Keratinocyte (primary cell): Measurements from ENCODE around the gene LGALS9B. TPM values are rescaled to one million over a fixed set of nuclear protein-coding genes. Genes with fewer than 3 reads are reported as not detected.
"Not testable (repeated sequence)": the region's sequence is repeated elsewhere in the genome, so short reads cannot be mapped to it uniquely, and the experiment has no call there.

Source experiments
- DNase-seq: peaks from one replicate; pipeline ENCODE4 v3.0.0-alpha.2; 2011; ENCODE audit warnings: low read depth, missing footprints, low spot score
- FAIRE-seq: peaks from 2 replicates; lab custom pipeline; 2011; peaks lifted over from hg19 to GRCh38; lab: Jason Lieb, UNC
- H2AFZ ChIP-seq: 2 replicates; pipeline ENCODE4 v1.6.0; 2012; ENCODE audit warnings: low read length, control low read depth, inconsistent platforms; ENCODE audit not compliant: control insufficient read depth
- H3K27ac ChIP-seq: 2 replicates; pipeline ENCODE4 v1.5.1; 2011; ENCODE audit warnings: low read length; ENCODE audit not compliant: control insufficient read depth, insufficient read depth
- H3K27me3 ChIP-seq: 3 replicates; pipeline ENCODE4 v1.6.0; 2011; ENCODE audit warnings: low read length; ENCODE audit not compliant: control insufficient read depth, insufficient read depth; ENCODE audit errors: extremely low read depth
- H3K36me3 ChIP-seq, 2 experiments: 2 replicates in 1 of 2; 3 replicates in 1 of 2; pipeline ENCODE4 v1.5.1; 2011; ENCODE audit warnings: low read length in 2 of 2, mild to moderate bottlenecking in 1 of 2; ENCODE audit not compliant: control insufficient read depth in 2 of 2, insufficient read depth in 2 of 2; ENCODE audit errors: extremely low read depth in 1 of 2
- H3K4me1 ChIP-seq: 3 replicates; pipeline ENCODE4 v1.5.1; 2011; ENCODE audit warnings: low read length; ENCODE audit not compliant: control insufficient read depth, insufficient read depth; ENCODE audit errors: extremely low read depth
- H3K4me2 ChIP-seq: 3 replicates; pipeline ENCODE4 v1.6.0; 2011; ENCODE audit warnings: low read depth, low read length; ENCODE audit not compliant: control insufficient read depth, insufficient read depth; ENCODE audit errors: extremely low read depth
- H3K4me3 ChIP-seq, 3 experiments: fragments of 200-600 bp in 1 of 3; sonication (generic) in 1 of 3; 2 replicates in 2 of 3; 3 replicates in 1 of 3; pipeline ENCODE4 v1.5.1; 2011 to 2016; ENCODE audit warnings: low read length in 3 of 3, mild to moderate bottlenecking in 3 of 3, control low read depth in 2 of 3, inconsistent platforms in 1 of 3, low read depth in 1 of 3, mixed read lengths in 1 of 3, mixed run types in 1 of 3, moderate library complexity in 1 of 3; ENCODE audit not compliant: control insufficient read depth in 2 of 3, insufficient read depth in 2 of 3; ENCODE audit errors: extremely low read depth in 1 of 3
- H3K79me2 ChIP-seq: 2 replicates; pipeline ENCODE4 v1.6.0; 2012; ENCODE audit warnings: low read length; ENCODE audit not compliant: control insufficient read depth, insufficient read depth
- H3K9ac ChIP-seq: 3 replicates; pipeline ENCODE4 v1.6.0; 2011; ENCODE audit warnings: low read length; ENCODE audit not compliant: control insufficient read depth, insufficient read depth; ENCODE audit errors: extremely low read depth
- H3K9me1 ChIP-seq: 3 replicates; pipeline ENCODE4 v1.6.0; 2011; ENCODE audit warnings: low read length; ENCODE audit not compliant: control insufficient read depth, insufficient read depth; ENCODE audit errors: extremely low read depth
- H3K9me3 ChIP-seq: 2 replicates; pipeline ENCODE4 v1.5.1; 2012; ENCODE audit warnings: low read depth, low read length; ENCODE audit not compliant: control insufficient read depth
- H4K20me1 ChIP-seq: 3 replicates; pipeline ENCODE4 v1.6.0; 2011; ENCODE audit warnings: low read length; ENCODE audit not compliant: control insufficient read depth, insufficient read depth; ENCODE audit errors: extremely low read depth
- dilution Hi-C: fragments of 300-500 bp; cut with MboI; formaldehyde crosslinking; loops from one replicate; pipeline ENCODE4 v1.7.0; 2020; ENCODE audit warnings: low sequenced_read_pairs; ENCODE audit not compliant: extremely low pct_ligation_motif_present
- polyA plus RNA-seq, 5 experiments: library from polyadenylated mRNA; depleted of rRNA in 3 of 5; stranded (reverse) in 3 of 5; stranded (forward) in 1 of 5; unstranded in 1 of 5; fragments of >200 nt; gene quantifications; 1 replicate in 1 of 5; 2 replicates in 3 of 5; 3 replicates in 1 of 5; pipeline versions ENCODE4 v1.2.1 to v1.2.3, GENCODE V29; 2011 to 2012; ENCODE audit warnings: missing spikeins in 2 of 5, low read depth in 1 of 5, low replicate concordance in 1 of 5

Gene LGALS9B
- polyA plus RNA-seq, 1 donor (not counting 4 experiments of a cell fraction or from before 2014, with no cell fraction given): 8.5 TPM

DNA sequence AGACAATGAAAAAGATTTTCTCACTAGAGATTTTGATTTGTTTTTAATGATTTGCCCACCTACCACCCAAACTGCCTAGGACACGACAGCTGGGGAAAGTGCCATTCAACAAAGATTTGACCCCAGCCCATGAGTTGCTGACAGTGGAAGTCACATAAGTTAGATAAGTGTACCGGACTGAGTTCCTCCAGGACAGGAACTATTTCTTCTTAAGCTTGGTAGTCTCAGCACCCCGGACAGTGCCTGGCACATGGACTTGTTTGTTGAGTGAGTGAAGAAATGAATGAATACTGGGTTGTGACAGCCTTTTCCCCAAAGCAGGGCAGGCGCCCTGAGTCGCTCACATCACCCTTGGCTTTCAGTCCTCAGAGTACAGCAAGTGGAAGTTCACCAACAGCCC, 26.7 kb downstream of the LGALS9B start:
- H3K4me2 ChIP-seq, H3K4me3 ChIP-seq, FAIRE-seq, H3K27me3 ChIP-seq, H3K9me1 ChIP-seq, H3K9me3 ChIP-seq, H3K27ac ChIP-seq, DNase-seq, dilution Hi-C loops, H3K9ac ChIP-seq, H3K36me3 ChIP-seq, H2AFZ ChIP-seq, H4K20me1 ChIP-seq, H3K79me2 ChIP-seq, H3K4me1 ChIP-seq: not testable (repeated sequence)

GRCh38 chr17:20435166-20435565, 32.2 kb downstream of the LGALS9B start:
- DNase-seq, H3K4me3 ChIP-seq, H3K27me3 ChIP-seq, FAIRE-seq, H3K9me1 ChIP-seq, H3K36me3 ChIP-seq, H3K4me1 ChIP-seq, H3K9me3 ChIP-seq, H3K4me2 ChIP-seq, H4K20me1 ChIP-seq, H2AFZ ChIP-seq, H3K9ac ChIP-seq, dilution Hi-C loops, H3K79me2 ChIP-seq, H3K27ac ChIP-seq: not testable (repeated sequence)

GRCh38 chr17:20433382-20433781, 34.0 kb downstream of the LGALS9B start:
- H4K20me1 ChIP-seq, H3K79me2 ChIP-seq, H2AFZ ChIP-seq, FAIRE-seq, H3K9me3 ChIP-seq, H3K4me1 ChIP-seq, H3K9me1 ChIP-seq, dilution Hi-C loops, H3K36me3 ChIP-seq, H3K27me3 ChIP-seq, DNase-seq, H3K9ac ChIP-seq, H3K27ac ChIP-seq, H3K4me3 ChIP-seq, H3K4me2 ChIP-seq: not testable (repeated sequence)

GRCh38 chr17:20427264-20427663, 40.1 kb downstream of the LGALS9B start:
- H3K4me2 ChIP-seq, H3K79me2 ChIP-seq, H4K20me1 ChIP-seq, DNase-seq, H3K9me1 ChIP-seq, FAIRE-seq, H3K36me3 ChIP-seq, H3K4me3 ChIP-seq, dilution Hi-C loops, H3K4me1 ChIP-seq, H3K9me3 ChIP-seq, H2AFZ ChIP-seq, H3K27ac ChIP-seq, H3K27me3 ChIP-seq, H3K9ac ChIP-seq: not testable (repeated sequence)

DNA sequence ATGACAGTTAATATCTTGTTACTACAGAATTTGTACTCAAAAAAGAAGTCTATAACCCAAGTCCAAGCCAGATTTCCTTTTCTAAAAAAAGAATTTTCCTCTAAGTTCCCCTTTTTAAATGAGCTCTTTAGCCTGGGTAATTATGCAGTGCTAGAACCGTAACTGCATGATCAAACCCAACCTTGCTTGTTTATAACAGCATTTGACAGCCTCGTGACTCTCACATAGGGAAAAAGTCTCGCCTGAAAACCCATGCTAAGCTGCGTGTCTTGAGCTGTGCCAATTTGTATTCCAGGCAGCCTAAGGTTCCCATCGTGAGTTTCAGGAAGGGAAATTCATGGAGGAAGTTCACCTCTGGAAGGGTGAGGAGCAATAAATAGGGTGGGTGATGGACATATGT, 44.5 kb downstream of the LGALS9B start:
- FAIRE-seq, dilution Hi-C loops, DNase-seq: not testable (repeated sequence)

More for the DNA sequence above, 44.5 kb downstream of the LGALS9B start:
- not testable (repeated sequence) for H2AFZ ChIP-seq, H3K4me1 ChIP-seq, H3K9me3 ChIP-seq, H3K79me2 ChIP-seq, H3K36me3 ChIP-seq, H4K20me1 ChIP-seq, H3K9ac ChIP-seq, H3K4me2 ChIP-seq, H3K27ac ChIP-seq, H3K27me3 ChIP-seq, H3K9me1 ChIP-seq, H3K4me3 ChIP-seq
